ENCODE data around the gene DHX32.
A peak's percentile ranks its signal among the peaks of the same experiment; 100 is the strongest.
"Not testable (repeated sequence)": the region's sequence is repeated elsewhere in the genome, so short reads cannot be mapped to it uniquely, and the experiment has no call there.

DHX32 gene, protein sequence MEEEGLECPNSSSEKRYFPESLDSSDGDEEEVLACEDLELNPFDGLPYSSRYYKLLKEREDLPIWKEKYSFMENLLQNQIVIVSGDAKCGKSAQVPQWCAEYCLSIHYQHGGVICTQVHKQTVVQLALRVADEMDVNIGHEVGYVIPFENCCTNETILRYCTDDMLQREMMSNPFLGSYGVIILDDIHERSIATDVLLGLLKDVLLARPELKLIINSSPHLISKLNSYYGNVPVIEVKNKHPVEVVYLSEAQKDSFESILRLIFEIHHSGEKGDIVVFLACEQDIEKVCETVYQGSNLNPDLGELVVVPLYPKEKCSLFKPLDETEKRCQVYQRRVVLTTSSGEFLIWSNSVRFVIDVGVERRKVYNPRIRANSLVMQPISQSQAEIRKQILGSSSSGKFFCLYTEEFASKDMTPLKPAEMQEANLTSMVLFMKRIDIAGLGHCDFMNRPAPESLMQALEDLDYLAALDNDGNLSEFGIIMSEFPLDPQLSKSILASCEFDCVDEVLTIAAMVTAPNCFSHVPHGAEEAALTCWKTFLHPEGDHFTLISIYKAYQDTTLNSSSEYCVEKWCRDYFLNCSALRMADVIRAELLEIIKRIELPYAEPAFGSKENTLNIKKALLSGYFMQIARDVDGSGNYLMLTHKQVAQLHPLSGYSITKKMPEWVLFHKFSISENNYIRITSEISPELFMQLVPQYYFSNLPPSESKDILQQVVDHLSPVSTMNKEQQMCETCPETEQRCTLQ

DNA sequence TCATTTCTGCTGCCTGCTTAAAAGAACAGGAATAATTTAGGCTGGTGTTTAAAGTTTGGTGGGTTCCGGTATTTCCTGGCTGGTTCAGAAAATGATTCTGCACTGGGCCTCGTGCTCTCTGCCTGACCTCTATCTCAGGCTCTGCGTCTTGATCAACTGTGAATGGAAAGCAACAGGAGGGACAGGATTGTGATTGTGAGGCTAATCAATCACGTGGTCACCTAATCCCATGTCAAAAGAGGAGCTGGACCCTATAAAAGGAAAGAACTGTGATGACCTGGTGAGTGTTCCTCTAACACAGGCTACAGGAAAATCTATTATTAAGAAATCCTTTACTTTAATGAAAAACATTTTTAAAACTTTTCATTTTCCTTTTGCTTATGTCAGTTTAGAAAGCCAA, at the start of gene DHX32:
DHX32 (minus strand) TSS at position 101 of the 400 bp plus-strand sequence. CDS start 468 bp downstream, outside the sequence.
- no peak for DNase-seq

- no peak for DNase-seq
Observed at GRCh38 chr10:125929618-125930017, 48.5 kb upstream of the DHX32 start.

- DNase-seq = no peak
Observed at GRCh38 chr10:125928928-125929585, 48.0 kb upstream of the DHX32 start.

DNA sequence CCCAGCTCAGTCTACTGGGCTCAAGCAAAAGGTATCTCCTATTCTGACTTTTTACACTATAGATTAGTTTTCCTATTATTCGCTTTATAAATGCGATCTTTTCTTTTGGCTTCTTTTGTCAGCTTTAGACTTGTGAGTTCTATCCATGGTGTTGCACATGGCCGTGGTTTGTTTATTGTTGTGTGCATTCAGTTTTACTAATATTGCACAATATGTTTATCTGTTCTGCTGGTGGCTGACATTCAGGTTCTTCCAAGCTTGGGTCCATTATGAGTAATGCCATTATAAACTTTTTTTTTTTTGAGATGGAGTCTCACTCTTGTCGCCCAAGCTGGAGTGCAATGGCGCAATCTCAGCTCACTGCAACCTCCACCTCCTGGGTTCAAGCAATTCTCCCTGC, 46.2 kb upstream of the DHX32 start:
- not testable (repeated sequence) for DNase-seq

DNA sequence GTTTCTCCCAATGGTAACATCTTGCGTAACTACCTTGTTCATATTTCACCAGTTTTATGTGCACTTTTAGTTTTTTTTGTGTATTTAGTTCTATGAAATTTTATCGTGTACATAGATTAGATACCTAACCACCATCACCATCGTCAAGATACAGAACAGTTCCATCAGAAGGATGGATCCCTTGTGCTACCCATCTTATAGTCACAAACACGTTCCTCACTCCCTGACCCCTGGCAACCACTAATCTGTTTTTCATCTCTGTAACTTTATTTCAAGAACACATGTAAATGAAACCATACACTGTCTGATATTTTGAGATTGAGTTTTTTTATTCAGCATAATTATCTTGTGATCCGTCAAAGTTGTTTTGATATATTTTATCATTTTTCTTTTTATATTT, 45.2 kb upstream of the DHX32 start:
- DNase-seq = no peak

GRCh38 chr10:125925262-125925834, 44.3 kb upstream of the DHX32 start:
- DNase-seq = no peak

GRCh38 chr10:125921643-125922306, 40.7 kb upstream of the DHX32 start:
- not testable (repeated sequence) for DNase-seq

GRCh38 chr10:125917704-125918361, 36.7 kb upstream of the DHX32 start:
- not testable (repeated sequence) for DNase-seq

DNA sequence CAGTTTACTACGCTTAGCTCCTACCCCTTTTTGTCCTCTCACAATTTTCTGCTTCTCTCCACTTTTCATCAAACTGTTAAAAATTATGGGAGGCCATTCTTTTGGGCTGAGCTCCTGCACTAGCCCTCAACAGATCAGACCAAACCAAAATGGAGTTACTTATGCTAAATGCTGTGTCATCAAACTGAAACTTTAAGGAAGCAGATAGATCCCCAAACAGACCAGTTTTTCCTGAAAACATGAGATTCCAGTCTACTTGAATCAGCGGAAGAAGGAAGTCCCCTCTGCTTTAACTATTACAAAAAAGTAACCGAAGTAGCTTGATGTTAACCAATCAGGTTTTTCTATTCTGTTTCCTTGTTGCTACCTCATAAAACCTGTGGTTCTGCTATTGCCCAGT, 35.9 kb upstream of the DHX32 start:
- DNase-seq = no peak

- DNase-seq = not testable (repeated sequence)
Observed at GRCh38 chr10:125913277-125913676, 32.2 kb upstream of the DHX32 start.

DNA sequence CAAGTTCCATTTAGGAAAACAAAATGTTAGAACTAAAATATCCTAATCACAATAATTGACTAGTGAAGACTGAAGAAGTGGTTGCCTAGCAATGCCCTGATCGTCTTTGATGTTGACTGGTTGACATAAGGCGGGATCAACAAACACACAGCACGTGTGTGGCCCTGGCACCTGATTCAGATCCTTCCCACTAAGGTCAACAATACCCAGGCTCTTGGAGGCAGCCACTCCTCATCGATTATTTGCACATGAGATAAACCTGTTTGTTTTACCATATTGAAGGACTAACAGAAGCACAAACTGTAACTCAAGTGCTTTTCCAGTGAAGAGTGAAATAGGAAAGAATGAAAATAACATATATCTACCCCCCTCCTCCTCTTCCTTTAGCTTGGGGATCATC, 30.9 kb upstream of the DHX32 start:
- DNase-seq = no peak

DNA sequence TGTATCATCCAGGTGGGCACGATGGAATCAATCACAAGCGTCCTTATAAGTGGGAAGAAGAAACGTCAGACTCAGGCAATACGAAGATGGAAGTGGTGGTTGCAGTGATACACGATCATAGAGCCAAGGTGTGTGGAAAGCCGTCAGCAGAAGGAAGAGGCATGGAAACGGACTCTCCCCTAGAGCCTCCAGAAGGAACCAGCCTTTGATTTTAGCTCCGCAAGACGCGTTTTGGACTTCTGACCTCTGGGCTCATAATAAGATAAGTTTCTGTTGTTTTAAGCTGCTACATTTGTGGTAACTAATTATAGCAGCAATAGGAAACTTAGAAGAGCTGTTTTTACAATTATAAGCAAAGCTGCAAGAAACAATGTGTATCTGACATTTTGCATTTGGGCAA, 30.1 kb upstream of the DHX32 start:
- DNase-seq = no peak

DNA sequence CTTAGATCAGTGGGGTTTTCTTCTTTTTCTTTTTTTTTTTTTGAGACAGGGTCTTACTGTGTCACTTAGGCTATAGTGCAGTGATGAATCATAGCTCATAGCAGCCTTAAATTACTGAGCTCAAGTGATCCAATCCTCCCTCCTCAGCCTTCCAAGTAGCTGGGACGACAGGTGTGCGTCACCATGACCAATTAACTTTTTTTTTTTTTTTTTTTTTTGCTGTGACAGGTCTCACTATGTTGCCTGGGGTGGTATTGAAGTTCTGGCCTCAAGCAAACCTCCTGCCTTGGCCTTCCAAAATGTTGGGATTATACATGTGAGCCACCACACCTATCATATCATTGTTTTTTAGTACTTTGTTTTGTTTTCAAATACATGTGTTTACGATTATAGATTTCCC, 28.4 kb upstream of the DHX32 start:
- DNase-seq = not testable (repeated sequence)

DNA sequence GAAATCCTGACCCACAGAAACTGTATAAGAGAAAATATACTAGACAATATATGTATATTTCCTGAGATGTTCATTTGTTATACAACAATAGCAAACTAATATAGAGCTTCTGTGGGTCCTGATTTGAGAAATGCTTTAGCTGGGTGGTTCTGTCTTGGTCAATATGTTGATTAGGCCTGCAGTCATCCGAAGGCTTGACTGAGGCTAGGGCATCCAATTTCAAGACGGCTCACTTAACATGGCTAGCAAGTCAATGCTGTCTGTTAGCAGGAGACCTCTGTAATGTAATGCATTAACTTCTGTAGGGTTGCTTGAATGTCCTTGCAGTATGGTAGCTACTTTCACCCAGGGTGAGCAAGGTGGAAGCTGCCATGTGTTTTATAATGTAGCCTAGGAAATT, 27.7 kb upstream of the DHX32 start:
- not testable (repeated sequence) for DNase-seq

DNA sequence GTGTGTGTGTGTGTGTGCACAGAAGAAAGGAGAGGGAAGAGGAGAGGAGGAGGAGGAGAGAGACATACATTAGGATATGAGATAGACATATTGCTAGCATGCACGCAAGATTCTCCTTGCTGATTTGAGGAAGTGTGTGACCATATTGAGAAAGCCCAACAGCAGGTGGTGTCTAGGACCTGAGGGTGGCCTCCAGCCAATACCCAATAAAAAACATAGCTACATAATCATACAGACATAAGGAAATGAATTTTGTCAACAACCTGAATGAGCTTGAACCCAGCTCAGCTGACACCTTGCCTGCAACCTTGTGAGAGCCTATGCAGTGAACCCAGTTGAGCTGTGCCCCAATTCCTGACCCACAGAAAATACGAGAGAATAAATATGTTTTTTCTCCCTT, 26.5 kb upstream of the DHX32 start:
- DNase-seq = not testable (repeated sequence)

GRCh38 chr10:125905069-125905994, 24.2 kb upstream of the DHX32 start:
- not testable (repeated sequence) for DNase-seq

DNA sequence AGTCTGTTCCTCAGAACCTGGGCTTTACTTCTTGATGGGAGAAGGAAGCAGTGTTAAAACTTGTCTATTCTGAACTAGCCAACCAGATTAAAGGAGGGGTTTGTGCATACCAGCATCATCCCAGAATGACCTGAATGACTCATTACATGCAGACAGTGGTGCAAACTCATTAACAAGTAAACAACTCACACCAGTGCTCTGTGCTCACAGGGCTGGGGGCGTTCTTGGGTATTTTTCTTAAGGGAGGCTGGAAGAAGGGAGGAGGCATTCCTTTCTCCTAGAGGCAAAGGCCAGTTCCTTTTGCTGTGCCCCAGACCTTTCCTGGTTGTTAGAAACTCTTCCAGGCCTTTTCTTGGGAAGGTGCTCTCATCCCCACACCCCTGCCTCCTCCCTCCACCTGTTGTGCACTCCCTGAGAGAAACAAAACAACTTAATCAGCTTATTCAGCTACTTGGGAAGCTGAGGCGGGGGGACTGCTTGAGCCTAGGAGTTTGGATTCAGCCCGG, 22.1 kb upstream of the DHX32 start:
- DNase-seq = not testable (repeated sequence)

- DNase-seq = not testable (repeated sequence)
Observed at GRCh38 chr10:125900963-125901362, 19.9 kb upstream of the DHX32 start.

DNA sequence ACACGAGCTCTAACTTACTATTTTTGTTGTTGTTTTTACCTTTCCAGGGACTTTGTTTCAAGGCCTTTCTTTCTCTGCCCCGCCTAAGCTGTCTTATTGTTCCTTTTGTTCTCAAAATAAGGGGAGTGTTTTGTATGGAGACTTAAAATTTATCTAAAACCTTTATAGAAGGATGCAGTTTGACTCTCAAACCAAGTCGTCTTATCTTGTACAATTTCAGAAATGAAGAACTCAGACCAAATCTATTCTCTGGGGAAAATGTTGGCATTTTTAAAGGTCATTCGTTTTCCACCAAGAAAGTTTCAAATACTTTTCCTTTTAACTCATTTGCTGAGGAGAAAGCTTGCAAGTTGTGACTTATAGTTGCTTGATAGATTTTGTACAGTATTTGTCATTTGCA, 16.2 kb upstream of the DHX32 start:
- DNase-seq = not testable (repeated sequence)

DNA sequence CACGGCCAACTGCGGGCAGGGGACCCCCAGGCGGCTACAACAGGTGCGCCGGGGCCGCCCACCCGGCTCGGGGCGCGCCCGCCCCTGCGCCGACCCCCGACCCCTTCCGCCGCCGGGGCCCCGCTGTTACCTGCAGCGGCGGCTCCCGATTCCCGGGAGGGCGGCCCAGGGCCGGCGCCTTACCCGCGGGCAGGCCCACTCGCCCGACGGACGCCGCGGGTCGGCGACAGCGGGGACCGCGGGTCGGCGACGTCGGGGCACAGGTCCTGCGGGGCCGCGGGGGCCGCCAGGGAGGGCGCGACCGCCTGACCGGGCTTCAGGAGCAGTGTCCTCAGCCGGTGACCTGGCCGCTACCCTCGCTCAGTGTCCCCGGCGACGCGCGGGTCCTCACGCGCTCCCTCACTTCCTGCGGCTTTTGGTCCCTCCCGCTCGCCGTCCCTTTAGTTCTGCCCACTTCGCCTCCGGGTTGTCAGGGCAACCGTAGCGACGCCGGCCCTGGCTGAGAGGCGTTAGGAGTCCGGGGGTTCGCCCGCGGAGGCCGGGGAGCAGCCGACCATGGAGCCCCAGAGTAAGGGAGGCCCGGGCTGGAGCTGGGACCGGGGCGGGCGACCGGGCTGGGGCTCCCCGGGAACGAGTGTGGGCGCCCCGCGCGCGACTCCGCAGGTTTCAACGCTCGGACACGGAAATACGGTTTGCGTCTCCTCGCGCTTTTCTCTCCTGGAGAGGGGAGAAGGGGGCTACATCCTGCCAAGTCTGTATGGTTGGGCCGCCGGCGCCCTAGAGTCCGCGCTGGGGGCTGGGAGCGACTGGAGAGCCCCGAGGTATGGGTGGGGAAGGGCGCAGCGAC, 15.2 kb upstream of the DHX32 start, which contains the start of gene FANK1:
FANK1 (plus strand) TSS at position 477 of the 847 bp plus-strand sequence; CDS start at position 556, 79 bp downstream.
- DNase-seq = peak; percentile 89
